ENCODE data around the gene ABHD2. TPM values are rescaled to one million over a fixed set of nuclear protein-coding genes. Genes with fewer than 3 reads are reported as not detected.

Gene ABHD2
- total RNA-seq, 1 experiment from 2014 or later: 15.6 TPM

- no peak overlapping the region for H4K5ac ChIP-seq (ENCODE audit: insufficient read length, low read depth, low read length)
- no peak overlapping the region for H3K23ac ChIP-seq (ENCODE audit: insufficient read length, low read depth, low read length)
- no peak overlapping the region for H3K27ac ChIP-seq (ENCODE audit: insufficient read length, low read depth, low read length)
- no peak overlapping the region for H3K27ac Mint-ChIP-seq
- no peaks in the 10 kb centered on the region for H3K27me3 ChIP-seq (ENCODE audit: insufficient read depth, low read length)
- no peak overlapping the region for H3K14ac ChIP-seq (ENCODE audit: insufficient read depth, low read length)
- no peak overlapping the region for H3K4me2 ChIP-seq (ENCODE audit: insufficient read depth, insufficient read length, low read length)
- H3T11ph ChIP-seq (ENCODE audit: low read length): no peak overlapping the region
- WGBS (ENCODE audit: extremely low coverage, insufficient read length, low lambda C conversion rate): no CpG with 5 or more reads among the region's 4 CpGs
- H3K4me3 Mint-ChIP-seq: no peak overlapping the region
- no peak overlapping the region for H3K56ac ChIP-seq (ENCODE audit: insufficient read length, low read depth, low read length)
- no peak for DNase-seq
- no peak overlapping the region for H2AK5ac ChIP-seq (ENCODE audit: insufficient read length, low read length)
- H2BK120ac ChIP-seq (ENCODE audit: low read depth, low read length, poor library complexity, severe bottlenecking): no peak overlapping the region
- no peak overlapping the region for H2BK12ac ChIP-seq (ENCODE audit: insufficient read length, low read depth, low read length)
- H4K91ac ChIP-seq (ENCODE audit: insufficient read length, low read depth, low read length): no peak overlapping the region
- H3K4me1 Mint-ChIP-seq: peaks cover 5 to 6% of the 10 kb centered on the region in 2 experiments
- no peak overlapping the region for H2BK15ac ChIP-seq (ENCODE audit: low read depth, low read length)
- H3K9me3 ChIP-seq (ENCODE audit: control insufficient read depth, low read depth, low read length): no peaks in the 10 kb centered on the region
- H4K8ac ChIP-seq (replicated peaks; ENCODE audit: insufficient read length, low read depth, low read length): no peak overlapping the region
- H4K20me1 ChIP-seq (ENCODE audit: control insufficient read depth, insufficient read depth, insufficient read length): no peaks in the 10 kb centered on the region
- TF ChIP-seq, protein P1, sequence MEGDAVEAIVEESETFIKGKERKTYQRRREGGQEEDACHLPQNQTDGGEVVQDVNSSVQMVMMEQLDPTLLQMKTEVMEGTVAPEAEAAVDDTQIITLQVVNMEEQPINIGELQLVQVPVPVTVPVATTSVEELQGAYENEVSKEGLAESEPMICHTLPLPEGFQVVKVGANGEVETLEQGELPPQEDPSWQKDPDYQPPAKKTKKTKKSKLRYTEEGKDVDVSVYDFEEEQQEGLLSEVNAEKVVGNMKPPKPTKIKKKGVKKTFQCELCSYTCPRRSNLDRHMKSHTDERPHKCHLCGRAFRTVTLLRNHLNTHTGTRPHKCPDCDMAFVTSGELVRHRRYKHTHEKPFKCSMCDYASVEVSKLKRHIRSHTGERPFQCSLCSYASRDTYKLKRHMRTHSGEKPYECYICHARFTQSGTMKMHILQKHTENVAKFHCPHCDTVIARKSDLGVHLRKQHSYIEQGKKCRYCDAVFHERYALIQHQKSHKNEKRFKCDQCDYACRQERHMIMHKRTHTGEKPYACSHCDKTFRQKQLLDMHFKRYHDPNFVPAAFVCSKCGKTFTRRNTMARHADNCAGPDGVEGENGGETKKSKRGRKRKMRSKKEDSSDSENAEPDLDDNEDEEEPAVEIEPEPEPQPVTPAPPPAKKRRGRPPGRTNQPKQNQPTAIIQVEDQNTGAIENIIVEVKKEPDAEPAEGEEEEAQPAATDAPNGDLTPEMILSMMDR (conservative IDR thresholded peaks at IDR 0.05): no peak
- H3K36me3 Mint-ChIP-seq (ENCODE audit: insufficient read depth in 1 of 3, low read depth in 3 of 3): 0 out of 7 replicates have a peak, but pooled peaks cover 0 to 3% (median 0%) of the 10 kb centered on the region in 3 experiments
- no peak overlapping the region for H2BK5ac ChIP-seq (ENCODE audit: insufficient read length, low read length)
- H3K9me3 Mint-ChIP-seq: no peaks in the 10 kb centered on the region
- H2AFZ ChIP-seq (ENCODE audit: low read length): no peak overlapping the region
- H2BK20ac ChIP-seq (ENCODE audit: low read depth, low read length, poor library complexity, severe bottlenecking): no peak overlapping the region
- no peaks in the 10 kb centered on the region for H3K79me1 ChIP-seq (ENCODE audit: insufficient read depth, low read depth, low read length, poor library complexity, severe bottlenecking)
- no peaks in the 10 kb centered on the region for H3K23me2 ChIP-seq (ENCODE audit: insufficient read length, low read depth, low read length, poor library complexity, severe bottlenecking)
- no peaks in the 10 kb centered on the region for H3K4me1 ChIP-seq (ENCODE audit: insufficient read depth, low read length)
- H3K4ac ChIP-seq (ENCODE audit: low read depth, low read length): no peak overlapping the region
- H3K9ac ChIP-seq (ENCODE audit: extremely low read depth, insufficient read length, low read length): no peak overlapping the region
- H3K27me3 Mint-ChIP-seq (ENCODE audit: low read depth): no peaks in the 10 kb centered on the region; the same call in 1 of the 2 replicates
- no peaks in the 10 kb centered on the region for H3K79me2 ChIP-seq (ENCODE audit: insufficient read depth, low read length)
- H3K18ac ChIP-seq (ENCODE audit: insufficient read length, low read depth, low read length): no peak overlapping the region
Measured at GRCh38 chr15:89058376-89058775, 29.9 kb upstream of the ABHD2 start.
